ENCODE results near the gene EEF1G. TPM values are rescaled to one million over a fixed set of nuclear protein-coding genes. Genes with fewer than 3 reads are reported as not detected.

The EEF1G gene
- total RNA-seq, 1 experiment from 2014 or later = 1,667 TPM

DNA sequence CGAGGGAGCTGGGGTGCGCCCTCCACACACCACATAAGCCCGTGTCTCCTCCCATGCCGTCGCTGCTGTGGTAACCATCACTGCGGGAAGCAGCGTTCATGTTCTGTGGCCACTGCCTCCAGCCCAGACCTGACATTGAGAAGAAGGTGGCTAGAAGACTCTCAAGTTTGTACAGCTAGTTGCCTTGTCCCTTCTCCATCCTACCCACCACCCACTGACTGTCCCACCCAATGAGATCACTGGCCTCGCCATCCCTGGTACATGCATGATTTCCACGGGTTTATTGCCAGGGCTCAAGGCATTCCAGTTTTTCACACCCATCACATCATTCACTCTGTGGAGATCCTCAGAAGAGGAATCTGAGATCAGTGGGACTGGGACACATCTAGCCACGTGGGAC lies 60.1 kb downstream of the EEF1G start:
- CTCF ChIA-PET = no interaction called here
- H3K4me1 Mint-ChIP-seq = peaks cover 4% of the 10 kb centered on the region
- POLR2A ChIA-PET = no interaction called here
- H3K9me3 Mint-ChIP-seq = no peaks in the 10 kb centered on the region
- H3K27ac Mint-ChIP-seq = no peak overlapping the region
- ATAC-seq = no peak
- H3K27me3 Mint-ChIP-seq (ENCODE audit: low read depth) = peaks cover 7% of the 10 kb centered on the region
- TF ChIP-seq ZNF219 (CRISPR knock-in tag; IDR thresholded peaks at IDR 0.05; ENCODE audit: borderline replicate concordance) = no peak
- no peak for TF ChIP-seq NFATC4 (CRISPR knock-in tag; IDR thresholded peaks at IDR 0.05)
- TF ChIP-seq SOX15 (CRISPR knock-in tag; IDR thresholded peaks at IDR 0.05) = no peak
- no peak for TF ChIP-seq ZNF512 (CRISPR knock-in tag; IDR thresholded peaks at IDR 0.05; ENCODE audit: borderline replicate concordance)
- TF ChIP-seq ATF1 (CRISPR knock-in tag; IDR thresholded peaks at IDR 0.05) = no peak
- TF ChIP-seq CBFB (CRISPR knock-in tag; IDR thresholded peaks at IDR 0.05; ENCODE audit: low read depth) = no peak
- TF ChIP-seq ZMAT4 (CRISPR knock-in tag; IDR thresholded peaks at IDR 0.05) = no peak
- TF ChIP-seq MAX (CRISPR knock-in tag; IDR thresholded peaks at IDR 0.05) = no peak
- TF ChIP-seq EMX1 (CRISPR knock-in tag; IDR thresholded peaks at IDR 0.05) = no peak
- no peak for TF ChIP-seq OVOL2 (CRISPR knock-in tag; IDR thresholded peaks at IDR 0.05; ENCODE audit: borderline replicate concordance)
- TF ChIP-seq SP1 (CRISPR knock-in tag; conservative IDR thresholded peaks at IDR 0.05) = no peak
- no peak for TF ChIP-seq NR2C2 (CRISPR knock-in tag; IDR thresholded peaks at IDR 0.05)
- no peak for TF ChIP-seq MXD4 (CRISPR knock-in tag; IDR thresholded peaks at IDR 0.05; ENCODE audit: borderline replicate concordance)
- no peak for TF ChIP-seq ZNF121 (CRISPR knock-in tag; IDR thresholded peaks at IDR 0.05)
- no peak for TF ChIP-seq FOXK1 (CRISPR knock-in tag; IDR thresholded peaks at IDR 0.05)
- TF ChIP-seq, protein P1, sequence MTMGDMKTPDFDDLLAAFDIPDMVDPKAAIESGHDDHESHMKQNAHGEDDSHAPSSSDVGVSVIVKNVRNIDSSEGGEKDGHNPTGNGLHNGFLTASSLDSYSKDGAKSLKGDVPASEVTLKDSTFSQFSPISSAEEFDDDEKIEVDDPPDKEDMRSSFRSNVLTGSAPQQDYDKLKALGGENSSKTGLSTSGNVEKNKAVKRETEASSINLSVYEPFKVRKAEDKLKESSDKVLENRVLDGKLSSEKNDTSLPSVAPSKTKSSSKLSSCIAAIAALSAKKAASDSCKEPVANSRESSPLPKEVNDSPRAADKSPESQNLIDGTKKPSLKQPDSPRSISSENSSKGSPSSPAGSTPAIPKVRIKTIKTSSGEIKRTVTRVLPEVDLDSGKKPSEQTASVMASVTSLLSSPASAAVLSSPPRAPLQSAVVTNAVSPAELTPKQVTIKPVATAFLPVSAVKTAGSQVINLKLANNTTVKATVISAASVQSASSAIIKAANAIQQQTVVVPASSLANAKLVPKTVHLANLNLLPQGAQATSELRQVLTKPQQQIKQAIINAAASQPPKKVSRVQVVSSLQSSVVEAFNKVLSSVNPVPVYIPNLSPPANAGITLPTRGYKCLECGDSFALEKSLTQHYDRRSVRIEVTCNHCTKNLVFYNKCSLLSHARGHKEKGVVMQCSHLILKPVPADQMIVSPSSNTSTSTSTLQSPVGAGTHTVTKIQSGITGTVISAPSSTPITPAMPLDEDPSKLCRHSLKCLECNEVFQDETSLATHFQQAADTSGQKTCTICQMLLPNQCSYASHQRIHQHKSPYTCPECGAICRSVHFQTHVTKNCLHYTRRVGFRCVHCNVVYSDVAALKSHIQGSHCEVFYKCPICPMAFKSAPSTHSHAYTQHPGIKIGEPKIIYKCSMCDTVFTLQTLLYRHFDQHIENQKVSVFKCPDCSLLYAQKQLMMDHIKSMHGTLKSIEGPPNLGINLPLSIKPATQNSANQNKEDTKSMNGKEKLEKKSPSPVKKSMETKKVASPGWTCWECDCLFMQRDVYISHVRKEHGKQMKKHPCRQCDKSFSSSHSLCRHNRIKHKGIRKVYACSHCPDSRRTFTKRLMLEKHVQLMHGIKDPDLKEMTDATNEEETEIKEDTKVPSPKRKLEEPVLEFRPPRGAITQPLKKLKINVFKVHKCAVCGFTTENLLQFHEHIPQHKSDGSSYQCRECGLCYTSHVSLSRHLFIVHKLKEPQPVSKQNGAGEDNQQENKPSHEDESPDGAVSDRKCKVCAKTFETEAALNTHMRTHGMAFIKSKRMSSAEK (CRISPR knock-in tag; IDR thresholded peaks at IDR 0.05; ENCODE audit: borderline replicate concordance) = no peak
- TF ChIP-seq, protein P2, sequence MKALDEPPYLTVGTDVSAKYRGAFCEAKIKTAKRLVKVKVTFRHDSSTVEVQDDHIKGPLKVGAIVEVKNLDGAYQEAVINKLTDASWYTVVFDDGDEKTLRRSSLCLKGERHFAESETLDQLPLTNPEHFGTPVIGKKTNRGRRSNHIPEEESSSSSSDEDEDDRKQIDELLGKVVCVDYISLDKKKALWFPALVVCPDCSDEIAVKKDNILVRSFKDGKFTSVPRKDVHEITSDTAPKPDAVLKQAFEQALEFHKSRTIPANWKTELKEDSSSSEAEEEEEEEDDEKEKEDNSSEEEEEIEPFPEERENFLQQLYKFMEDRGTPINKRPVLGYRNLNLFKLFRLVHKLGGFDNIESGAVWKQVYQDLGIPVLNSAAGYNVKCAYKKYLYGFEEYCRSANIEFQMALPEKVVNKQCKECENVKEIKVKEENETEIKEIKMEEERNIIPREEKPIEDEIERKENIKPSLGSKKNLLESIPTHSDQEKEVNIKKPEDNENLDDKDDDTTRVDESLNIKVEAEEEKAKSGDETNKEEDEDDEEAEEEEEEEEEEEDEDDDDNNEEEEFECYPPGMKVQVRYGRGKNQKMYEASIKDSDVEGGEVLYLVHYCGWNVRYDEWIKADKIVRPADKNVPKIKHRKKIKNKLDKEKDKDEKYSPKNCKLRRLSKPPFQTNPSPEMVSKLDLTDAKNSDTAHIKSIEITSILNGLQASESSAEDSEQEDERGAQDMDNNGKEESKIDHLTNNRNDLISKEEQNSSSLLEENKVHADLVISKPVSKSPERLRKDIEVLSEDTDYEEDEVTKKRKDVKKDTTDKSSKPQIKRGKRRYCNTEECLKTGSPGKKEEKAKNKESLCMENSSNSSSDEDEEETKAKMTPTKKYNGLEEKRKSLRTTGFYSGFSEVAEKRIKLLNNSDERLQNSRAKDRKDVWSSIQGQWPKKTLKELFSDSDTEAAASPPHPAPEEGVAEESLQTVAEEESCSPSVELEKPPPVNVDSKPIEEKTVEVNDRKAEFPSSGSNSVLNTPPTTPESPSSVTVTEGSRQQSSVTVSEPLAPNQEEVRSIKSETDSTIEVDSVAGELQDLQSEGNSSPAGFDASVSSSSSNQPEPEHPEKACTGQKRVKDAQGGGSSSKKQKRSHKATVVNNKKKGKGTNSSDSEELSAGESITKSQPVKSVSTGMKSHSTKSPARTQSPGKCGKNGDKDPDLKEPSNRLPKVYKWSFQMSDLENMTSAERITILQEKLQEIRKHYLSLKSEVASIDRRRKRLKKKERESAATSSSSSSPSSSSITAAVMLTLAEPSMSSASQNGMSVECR (CRISPR knock-in tag; IDR thresholded peaks at IDR 0.05; ENCODE audit: borderline replicate concordance) = no peak
- no peak for TF ChIP-seq AFF4 (CRISPR knock-in tag; IDR thresholded peaks at IDR 0.05; ENCODE audit: borderline replicate concordance)
- no peak for TF ChIP-seq ATF6 (CRISPR knock-in tag; IDR thresholded peaks at IDR 0.05)
- no peak overlapping the region for H3K4me3 Mint-ChIP-seq
- DNase-seq (ENCODE audit: low spot score) = no peak
- no peaks in the 10 kb centered on the region for H3K36me3 Mint-ChIP-seq

Measured in WTC11 (cell line).